GM18505 (cell line): ENCODE data around the gene GTPBP4.
"Not testable (repeated sequence)": the region's sequence is repeated elsewhere in the genome, so short reads cannot be mapped to it uniquely, and the experiment has no call there.

ENCODE experiments used
- ATAC-seq: cut with Tn5 transposase; IDR thresholded peaks from one replicate; pipeline ENCODE4 v1.9.1; 2021; ENCODE audit not compliant: unreplicated experiment
- POLR2A ChIP-seq: IDR thresholded peaks from 4 replicates; pipeline ENCODE4 v1.6.1; 2011; ENCODE audit warnings: borderline replicate concordance; ENCODE audit not compliant: insufficient read depth, insufficient read length; ENCODE audit errors: extremely low read depth

Gene GTPBP4

GRCh38 chr10:992871-993270 is 4.6 kb downstream of the GTPBP4 start:
- TF ChIP-seq POLR2A = no peak
- ATAC-seq = no peak

GRCh38 chr10:994836-995558 is 6.8 kb downstream of the GTPBP4 start:
- TF ChIP-seq POLR2A = no peak
- ATAC-seq = no peak

- ATAC-seq = no peak
- TF ChIP-seq POLR2A = no peak
Measured at GRCh38 chr10:995559-995926, 7.3 kb downstream of the GTPBP4 start.

GRCh38 chr10:996031-996430 is 7.8 kb downstream of the GTPBP4 start:
- no peak for ATAC-seq
- no peak for TF ChIP-seq POLR2A

- no peak for TF ChIP-seq POLR2A
- no peak for ATAC-seq
Measured at GRCh38 chr10:997266-998022, 9.2 kb downstream of the GTPBP4 start.

- ATAC-seq = no peak
- TF ChIP-seq POLR2A = no peak
Measured at GRCh38 chr10:1002425-1003006, 14.3 kb downstream of the GTPBP4 start.

GRCh38 chr10:1003884-1004670 is 15.8 kb downstream of the GTPBP4 start:
- no peak for ATAC-seq
- TF ChIP-seq POLR2A = no peak

- ATAC-seq = no peak
- no peak for TF ChIP-seq POLR2A
Measured at GRCh38 chr10:1006573-1006972, 18.3 kb downstream of the GTPBP4 start.

GRCh38 chr10:1007583-1007982 is 19.3 kb downstream of the GTPBP4 start:
- ATAC-seq = no peak
- TF ChIP-seq POLR2A = no peak

GRCh38 chr10:1009071-1009494 is 20.8 kb downstream of the GTPBP4 start:
- ATAC-seq = no peak
- no peak for TF ChIP-seq POLR2A

GRCh38 chr10:1009947-1010346 is 21.7 kb downstream of the GTPBP4 start:
- not testable (repeated sequence) for ATAC-seq

- TF ChIP-seq POLR2A = no peak
- ATAC-seq = no peak
Measured at GRCh38 chr10:1010703-1011102, 22.5 kb downstream of the GTPBP4 start.

- ATAC-seq = no peak
- no peak for TF ChIP-seq POLR2A
Measured at GRCh38 chr10:1011696-1012095, 23.5 kb downstream of the GTPBP4 start.
